ENCODE measurements around the gene SNX25. TPM values are rescaled to one million over a fixed set of nuclear protein-coding genes. Genes with fewer than 3 reads are reported as not detected.

SNX25 gene
- total and polyA plus RNA-seq, 2 experiments from 2014 or later: 6.9 to 25.0 TPM

- Histone ChIP-seq H3K27me3 (ENCODE audit: insufficient read depth) (no peaks in the 10 kb centered on the region), H3F3A (replicated peaks; ENCODE audit: low read depth) (no peaks in the 10 kb centered on the region), H4K20me1 (replicated peaks; ENCODE audit: insufficient read depth) (no peaks in the 10 kb centered on the region), H3K9me2 (ENCODE audit: insufficient read depth) (no peaks in the 10 kb centered on the region), H3K27ac (ENCODE audit: low read depth) (no peak overlapping the region), H3K36me3 (ENCODE audit: insufficient read depth) (no peaks in the 10 kb centered on the region), H3K79me2 (replicated peaks; ENCODE audit: insufficient read depth) (no peaks in the 10 kb centered on the region), H3K4me3 (no peak overlapping the region), H3K4me1 (ENCODE audit: insufficient read depth) (peaks cover 6% of the 10 kb centered on the region; the same call in 1 of the 2 replicates), H2AFZ (no peak overlapping the region), H3K4me2 (no peak overlapping the region)
- Mint-ChIP-seq H3K36me3 (ENCODE audit: low read depth) (peaks cover 3% of the 10 kb centered on the region; the same call in 1 of the 3 replicates), H3K4me3 (no peak overlapping the region), H3K27ac (no peak overlapping the region), H3K4me1 (peaks cover 15% of the 10 kb centered on the region), H3K27me3 (ENCODE audit: insufficient read depth, low read depth, poor library complexity) (no peaks in the 10 kb centered on the region), H3K9me3 (no peaks in the 10 kb centered on the region)
- TF ChIP-seq EZH2phosphoT487 (IDR thresholded peaks at IDR 0.05; ENCODE audit: unreplicated experiment) (no peak), ZNF331 (CRISPR knock-in tag; IDR thresholded peaks at IDR 0.05; ENCODE audit: low read depth) (no peak), EZH2 (IDR thresholded peaks at IDR 0.05; ENCODE audit: low read depth, unreplicated experiment) (no peak), NANOG (IDR thresholded peaks at IDR 0.05; ENCODE audit: borderline replicate concordance) (no peak), JUNB (IDR thresholded peaks at IDR 0.05; ENCODE audit: unreplicated experiment) (no peak), ZNF114 (CRISPR knock-in tag; IDR thresholded peaks at IDR 0.05) (no peak), REST (IDR thresholded peaks at IDR 0.05; ENCODE audit: unreplicated experiment) (no peak), ZNF462 (CRISPR knock-in tag; IDR thresholded peaks at IDR 0.05) (no peak), CREB1 (CRISPR knock-in tag; IDR thresholded peaks at IDR 0.05; ENCODE audit: low read depth) (no peak)
- DNase-seq (ENCODE audit: low spot score) (no peak), ATAC-seq (no peak)
Observed at GRCh38 chr4:185359767-185360446, 150.5 kb downstream of the SNX25 start.

Measured in GM23338 (cell line).